Measurements from ENCODE around the gene FNBP1L.

GRCh38 chr1:93591676-93592550, 144.0 kb downstream of the FNBP1L start:
- no peak for TF ChIP-seq CTCF (conservative IDR thresholded peaks at IDR 0.05)
- TF ChIP-seq ZFX (IDR thresholded peaks at IDR 0.05): no peak

Measured in C4-2B (cell line).